HEK293 (cell line): ENCODE results near the gene CDH11.

Source experiments
- CTCF ChIA-PET: fragments of 350-600 bp; formaldehyde crosslinking; extraction: SDS; loops from one replicate; lab custom pipeline; 2021; ENCODE audit warnings: antibody characterized with exemption; lab: Yijun Ruan, JAX
- POLR2A ChIA-PET: fragments of 300-600 bp; formaldehyde crosslinking; extraction: SDS; loops from one replicate; lab custom pipeline; 2020; ENCODE audit warnings: antibody characterized with exemption, inconsistent platforms; lab: Yijun Ruan, JAX
- H3K27ac ChIP-seq: fragments of 200-500 bp; sonication (Bioruptor generic); 2 replicates; pipeline ENCODE4 v1.5.1; 2014; ENCODE audit warnings: low read depth, low read length, control low read depth, inconsistent platforms; ENCODE audit errors: extremely low read depth
- H3K36me3 ChIP-seq, 2 experiments: fragments of 200-500 bp in 1 of 2; sonication (Bioruptor generic) in 1 of 2; 1 replicate in 1 of 2; 2 replicates in 1 of 2; pipeline ENCODE4 v1.5.1; 2014 to 2017; ENCODE audit warnings: inconsistent platforms in 2 of 2, low read length in 2 of 2; ENCODE audit not compliant: control insufficient read depth in 2 of 2, insufficient read depth in 1 of 2
- H3K4me1 ChIP-seq: fragments of 200-500 bp; sonication (Bioruptor generic); 2 replicates; pipeline ENCODE4 v1.5.1; 2014; ENCODE audit warnings: mild to moderate bottlenecking, low read length, inconsistent platforms; ENCODE audit not compliant: control insufficient read depth, insufficient read depth
- H3K4me3 ChIP-seq: 2 replicates; pipeline ENCODE4 v1.5.1; 2011; ENCODE audit warnings: low read depth, mild to moderate bottlenecking, control low read depth, low read length, moderate library complexity
- H3K9me3 ChIP-seq: fragments of 200-500 bp; sonication (Bioruptor generic); 2 replicates; pipeline ENCODE4 v1.5.1; 2014; ENCODE audit warnings: low read depth, low read length, inconsistent platforms; ENCODE audit not compliant: control insufficient read depth, insufficient read depth
- FEZF1 ChIP-seq: fragments of 450-650 bp; formaldehyde crosslinking; IDR thresholded peaks from 2 replicates; pipeline ENCODE4 v1.5.1; 2016; ENCODE audit warnings: missing biosample characterization, missing genetic modification characterization
- GLIS1 ChIP-seq: fragments of 450-650 bp; formaldehyde crosslinking; IDR thresholded peaks from 2 replicates; pipeline ENCODE4 v1.5.1; 2016; ENCODE audit warnings: missing biosample characterization, missing genetic modification characterization
- ZBTB7A ChIP-seq: fragments of 450-650 bp; formaldehyde crosslinking; IDR thresholded peaks from 2 replicates; pipeline ENCODE4 v1.5.1; 2016; ENCODE audit warnings: low read depth, missing biosample characterization, missing genetic modification characterization
- ZNF112 ChIP-seq: fragments of 450-650 bp; formaldehyde crosslinking; IDR thresholded peaks from 2 replicates; pipeline ENCODE4 v1.5.0; 2017; ENCODE audit warnings: missing biosample characterization, missing genetic modification characterization
- ZNF16 ChIP-seq: fragments of 450-650 bp; formaldehyde crosslinking; IDR thresholded peaks from 2 replicates; pipeline ENCODE4 v1.5.1; 2016; ENCODE audit warnings: low read depth, missing biosample characterization, missing genetic modification characterization
- ZNF169 ChIP-seq: fragments of 450-650 bp; formaldehyde crosslinking; IDR thresholded peaks from 2 replicates; pipeline ENCODE4 v1.5.1; 2016; ENCODE audit warnings: missing biosample characterization, missing genetic modification characterization
- ZNF24 ChIP-seq: fragments of 450-650 bp; formaldehyde crosslinking; IDR thresholded peaks from 2 replicates; pipeline ENCODE4 v1.5.1; 2016; ENCODE audit warnings: missing biosample characterization, missing genetic modification characterization
- ZNF292 ChIP-seq: fragments of 450-650 bp; formaldehyde crosslinking; IDR thresholded peaks from 2 replicates; pipeline ENCODE4 v1.5.1; 2016; ENCODE audit warnings: low read depth, missing biosample characterization, missing genetic modification characterization, borderline replicate concordance
- ZNF426 ChIP-seq: fragments of 450-650 bp; formaldehyde crosslinking; IDR thresholded peaks from 2 replicates; pipeline ENCODE4 v1.5.1; 2017; ENCODE audit warnings: missing biosample characterization, missing genetic modification characterization, mild to moderate bottlenecking, inconsistent platforms, moderate library complexity
- ZNF623 ChIP-seq: fragments of 450-650 bp; formaldehyde crosslinking; IDR thresholded peaks from 2 replicates; pipeline ENCODE4 v1.5.1; 2016; ENCODE audit warnings: missing biosample characterization, missing genetic modification characterization
- ZNF654 ChIP-seq: fragments of 450-650 bp; formaldehyde crosslinking; IDR thresholded peaks from 2 replicates; pipeline ENCODE4 v1.5.1; 2016; ENCODE audit warnings: low read depth, missing biosample characterization, missing genetic modification characterization
- ZNF707 ChIP-seq: fragments of 450-650 bp; formaldehyde crosslinking; IDR thresholded peaks from 2 replicates; pipeline ENCODE4 v1.5.1; 2016; ENCODE audit warnings: missing biosample characterization, missing genetic modification characterization
- ZNF837 ChIP-seq: fragments of 450-650 bp; formaldehyde crosslinking; IDR thresholded peaks from 2 replicates; pipeline ENCODE4 v1.5.1; 2016; ENCODE audit warnings: missing biosample characterization, missing genetic modification characterization
- ZXDB ChIP-seq: fragments of 450-650 bp; formaldehyde crosslinking; IDR thresholded peaks from 2 replicates; pipeline ENCODE4 v1.5.1; 2016; ENCODE audit warnings: missing biosample characterization, missing genetic modification characterization
- TF ChIP-seq, protein P1 (sequence below): fragments of 450-650 bp; formaldehyde crosslinking; IDR thresholded peaks from 2 replicates; pipeline ENCODE4 v1.5.1; 2016; ENCODE audit warnings: missing biosample characterization, missing genetic modification characterization
- TF ChIP-seq, protein P2 (sequence below): fragments of 450-650 bp; formaldehyde crosslinking; IDR thresholded peaks from 2 replicates; pipeline ENCODE4 v1.5.1; 2016; ENCODE audit warnings: missing biosample characterization, missing genetic modification characterization
- TF ChIP-seq, protein P3 (sequence below): fragments of 450-650 bp; formaldehyde crosslinking; IDR thresholded peaks from 2 replicates; pipeline ENCODE4 v1.5.1; 2016; ENCODE audit warnings: missing biosample characterization, missing genetic modification characterization
- TF ChIP-seq, protein P4 (sequence below): fragments of 450-650 bp; formaldehyde crosslinking; IDR thresholded peaks from 2 replicates; pipeline ENCODE4 v1.5.1; 2016; ENCODE audit warnings: missing biosample characterization, missing genetic modification characterization
- TF ChIP-seq, protein P5 (sequence below): fragments of 450-650 bp; formaldehyde crosslinking; IDR thresholded peaks from 2 replicates; pipeline ENCODE4 v1.5.1; 2016; ENCODE audit warnings: missing biosample characterization, missing genetic modification characterization
- TF ChIP-seq, protein P6 (sequence below): fragments of 450-650 bp; formaldehyde crosslinking; conservative IDR thresholded peaks from 2 replicates; pipeline ENCODE4 v1.5.1; 2016; ENCODE audit warnings: low read depth, missing biosample characterization, missing genetic modification characterization

CDH11 gene

DNA sequence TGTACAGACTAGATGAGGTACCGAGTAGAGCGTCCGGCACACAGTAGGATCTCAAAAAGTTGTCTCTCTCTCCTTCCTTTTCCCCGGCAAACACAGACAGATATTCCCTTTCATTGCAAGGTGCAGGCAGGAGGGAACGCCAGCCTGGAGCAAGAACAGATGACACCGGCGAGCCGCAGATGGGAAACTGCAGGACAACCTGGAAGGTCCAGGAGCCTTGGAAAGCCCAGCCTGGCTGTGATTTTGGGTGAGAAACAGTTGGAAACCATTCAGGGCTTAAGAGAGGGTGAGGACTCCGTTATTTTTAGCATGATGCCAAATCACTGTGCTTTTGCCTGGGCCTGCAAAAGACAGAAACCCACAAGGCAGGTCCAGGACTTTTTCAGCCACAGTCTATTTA is 7.3 kb downstream of the CDH11 start (continued):
- TF ChIP-seq, protein P1, sequence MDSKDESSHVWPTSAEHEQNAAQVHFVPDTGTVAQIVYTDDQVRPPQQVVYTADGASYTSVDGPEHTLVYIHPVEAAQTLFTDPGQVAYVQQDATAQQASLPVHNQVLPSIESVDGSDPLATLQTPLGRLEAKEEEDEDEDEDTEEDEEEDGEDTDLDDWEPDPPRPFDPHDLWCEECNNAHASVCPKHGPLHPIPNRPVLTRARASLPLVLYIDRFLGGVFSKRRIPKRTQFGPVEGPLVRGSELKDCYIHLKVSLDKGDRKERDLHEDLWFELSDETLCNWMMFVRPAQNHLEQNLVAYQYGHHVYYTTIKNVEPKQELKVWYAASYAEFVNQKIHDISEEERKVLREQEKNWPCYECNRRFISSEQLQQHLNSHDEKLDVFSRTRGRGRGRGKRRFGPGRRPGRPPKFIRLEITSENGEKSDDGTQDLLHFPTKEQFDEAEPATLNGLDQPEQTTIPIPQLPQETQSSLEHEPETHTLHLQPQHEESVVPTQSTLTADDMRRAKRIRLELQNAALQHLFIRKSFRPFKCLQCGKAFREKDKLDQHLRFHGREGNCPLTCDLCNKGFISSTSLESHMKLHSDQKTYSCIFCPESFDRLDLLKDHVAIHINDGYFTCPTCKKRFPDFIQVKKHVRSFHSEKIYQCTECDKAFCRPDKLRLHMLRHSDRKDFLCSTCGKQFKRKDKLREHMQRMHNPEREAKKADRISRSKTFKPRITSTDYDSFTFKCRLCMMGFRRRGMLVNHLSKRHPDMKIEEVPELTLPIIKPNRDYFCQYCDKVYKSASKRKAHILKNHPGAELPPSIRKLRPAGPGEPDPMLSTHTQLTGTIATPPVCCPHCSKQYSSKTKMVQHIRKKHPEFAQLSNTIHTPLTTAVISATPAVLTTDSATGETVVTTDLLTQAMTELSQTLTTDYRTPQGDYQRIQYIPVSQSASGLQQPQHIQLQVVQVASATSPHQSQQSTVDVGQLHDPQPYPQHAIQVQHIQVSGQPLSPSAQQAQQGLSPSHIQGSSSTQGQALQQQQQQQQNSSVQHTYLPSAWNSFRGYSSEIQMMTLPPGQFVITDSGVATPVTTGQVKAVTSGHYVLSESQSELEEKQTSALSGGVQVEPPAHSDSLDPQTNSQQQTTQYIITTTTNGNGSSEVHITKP: no peak

DNA sequence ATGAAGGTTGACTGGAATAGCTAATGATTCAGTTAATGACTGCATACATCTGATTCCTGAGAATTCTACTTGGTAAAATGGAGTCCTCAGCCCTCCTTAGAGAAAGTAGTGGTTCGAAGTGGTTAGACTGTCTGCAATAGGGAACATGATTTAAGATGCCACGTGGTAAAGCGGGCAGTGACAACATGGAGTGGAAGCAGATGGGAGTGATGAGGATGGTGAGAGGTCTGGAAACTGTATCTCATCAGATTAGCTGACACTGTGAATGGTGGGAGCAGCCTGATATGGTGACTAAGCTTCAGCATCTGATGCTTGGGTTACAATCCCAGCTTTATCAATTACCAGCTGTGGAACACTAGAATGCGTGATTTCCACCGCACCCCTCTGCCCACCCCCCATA is 8.4 kb downstream of the CDH11 start:
- Histone ChIP-seq H3K4me3 (no peak overlapping the region), H3K4me1 (peaks cover 21% of the 10 kb centered on the region), H3K36me3 (no peaks in the 10 kb centered on the region), H3K27ac (no peak overlapping the region), H3K9me3 (no peaks in the 10 kb centered on the region)
- ChIA-PET CTCF (interaction anchor here (0.6 to 1.4 kb wide), 4 partner anchors 128 to 684 kb away, joined by 3 read pairs; no protein-coding TSS in a partner anchor), POLR2A (no interaction called here)
- TF ChIP-seq ZXDB (tag by site-specific recombination) (no peak), ZNF707 (tag by site-specific recombination) (no peak), ZNF169 (no peak), ZNF623 (no peak), ZNF112 (no peak), ZNF837 (no peak), ZBTB7A (no peak), GLIS1 (no peak), FEZF1 (no peak), ZNF16 (no peak), ZNF654 (tag by site-specific recombination) (no peak), ZNF426 (tag by site-specific recombination) (no peak), ZNF24 (tag by site-specific recombination) (no peak), ZNF292 (tag by site-specific recombination) (no peak)
- TF ChIP-seq, protein P2, sequence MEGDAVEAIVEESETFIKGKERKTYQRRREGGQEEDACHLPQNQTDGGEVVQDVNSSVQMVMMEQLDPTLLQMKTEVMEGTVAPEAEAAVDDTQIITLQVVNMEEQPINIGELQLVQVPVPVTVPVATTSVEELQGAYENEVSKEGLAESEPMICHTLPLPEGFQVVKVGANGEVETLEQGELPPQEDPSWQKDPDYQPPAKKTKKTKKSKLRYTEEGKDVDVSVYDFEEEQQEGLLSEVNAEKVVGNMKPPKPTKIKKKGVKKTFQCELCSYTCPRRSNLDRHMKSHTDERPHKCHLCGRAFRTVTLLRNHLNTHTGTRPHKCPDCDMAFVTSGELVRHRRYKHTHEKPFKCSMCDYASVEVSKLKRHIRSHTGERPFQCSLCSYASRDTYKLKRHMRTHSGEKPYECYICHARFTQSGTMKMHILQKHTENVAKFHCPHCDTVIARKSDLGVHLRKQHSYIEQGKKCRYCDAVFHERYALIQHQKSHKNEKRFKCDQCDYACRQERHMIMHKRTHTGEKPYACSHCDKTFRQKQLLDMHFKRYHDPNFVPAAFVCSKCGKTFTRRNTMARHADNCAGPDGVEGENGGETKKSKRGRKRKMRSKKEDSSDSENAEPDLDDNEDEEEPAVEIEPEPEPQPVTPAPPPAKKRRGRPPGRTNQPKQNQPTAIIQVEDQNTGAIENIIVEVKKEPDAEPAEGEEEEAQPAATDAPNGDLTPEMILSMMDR: no peak
- TF ChIP-seq, protein P3, sequence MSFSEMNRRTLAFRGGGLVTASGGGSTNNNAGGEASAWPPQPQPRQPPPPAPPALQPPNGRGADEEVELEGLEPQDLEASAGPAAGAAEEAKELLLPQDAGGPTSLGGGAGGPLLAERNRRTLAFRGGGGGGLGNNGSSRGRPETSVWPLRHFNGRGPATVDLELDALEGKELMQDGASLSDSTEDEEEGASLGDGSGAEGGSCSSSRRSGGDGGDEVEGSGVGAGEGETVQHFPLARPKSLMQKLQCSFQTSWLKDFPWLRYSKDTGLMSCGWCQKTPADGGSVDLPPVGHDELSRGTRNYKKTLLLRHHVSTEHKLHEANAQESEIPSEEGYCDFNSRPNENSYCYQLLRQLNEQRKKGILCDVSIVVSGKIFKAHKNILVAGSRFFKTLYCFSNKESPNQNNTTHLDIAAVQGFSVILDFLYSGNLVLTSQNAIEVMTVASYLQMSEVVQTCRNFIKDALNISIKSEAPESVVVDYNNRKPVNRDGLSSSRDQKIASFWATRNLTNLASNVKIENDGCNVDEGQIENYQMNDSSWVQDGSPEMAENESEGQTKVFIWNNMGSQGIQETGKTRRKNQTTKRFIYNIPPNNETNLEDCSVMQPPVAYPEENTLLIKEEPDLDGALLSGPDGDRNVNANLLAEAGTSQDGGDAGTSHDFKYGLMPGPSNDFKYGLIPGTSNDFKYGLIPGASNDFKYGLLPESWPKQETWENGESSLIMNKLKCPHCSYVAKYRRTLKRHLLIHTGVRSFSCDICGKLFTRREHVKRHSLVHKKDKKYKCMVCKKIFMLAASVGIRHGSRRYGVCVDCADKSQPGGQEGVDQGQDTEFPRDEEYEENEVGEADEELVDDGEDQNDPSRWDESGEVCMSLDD (tag by site-specific recombination): no peak
- TF ChIP-seq, protein P4, sequence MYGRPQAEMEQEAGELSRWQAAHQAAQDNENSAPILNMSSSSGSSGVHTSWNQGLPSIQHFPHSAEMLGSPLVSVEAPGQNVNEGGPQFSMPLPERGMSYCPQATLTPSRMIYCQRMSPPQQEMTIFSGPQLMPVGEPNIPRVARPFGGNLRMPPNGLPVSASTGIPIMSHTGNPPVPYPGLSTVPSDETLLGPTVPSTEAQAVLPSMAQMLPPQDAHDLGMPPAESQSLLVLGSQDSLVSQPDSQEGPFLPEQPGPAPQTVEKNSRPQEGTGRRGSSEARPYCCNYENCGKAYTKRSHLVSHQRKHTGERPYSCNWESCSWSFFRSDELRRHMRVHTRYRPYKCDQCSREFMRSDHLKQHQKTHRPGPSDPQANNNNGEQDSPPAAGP: no peak
- TF ChIP-seq, protein P5, sequence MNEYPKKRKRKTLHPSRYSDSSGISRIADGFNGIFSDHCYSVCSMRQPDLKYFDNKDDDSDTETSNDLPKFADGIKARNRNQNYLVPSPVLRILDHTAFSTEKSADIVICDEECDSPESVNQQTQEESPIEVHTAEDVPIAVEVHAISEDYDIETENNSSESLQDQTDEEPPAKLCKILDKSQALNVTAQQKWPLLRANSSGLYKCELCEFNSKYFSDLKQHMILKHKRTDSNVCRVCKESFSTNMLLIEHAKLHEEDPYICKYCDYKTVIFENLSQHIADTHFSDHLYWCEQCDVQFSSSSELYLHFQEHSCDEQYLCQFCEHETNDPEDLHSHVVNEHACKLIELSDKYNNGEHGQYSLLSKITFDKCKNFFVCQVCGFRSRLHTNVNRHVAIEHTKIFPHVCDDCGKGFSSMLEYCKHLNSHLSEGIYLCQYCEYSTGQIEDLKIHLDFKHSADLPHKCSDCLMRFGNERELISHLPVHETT (tag by site-specific recombination): no peak
- TF ChIP-seq, protein P6, sequence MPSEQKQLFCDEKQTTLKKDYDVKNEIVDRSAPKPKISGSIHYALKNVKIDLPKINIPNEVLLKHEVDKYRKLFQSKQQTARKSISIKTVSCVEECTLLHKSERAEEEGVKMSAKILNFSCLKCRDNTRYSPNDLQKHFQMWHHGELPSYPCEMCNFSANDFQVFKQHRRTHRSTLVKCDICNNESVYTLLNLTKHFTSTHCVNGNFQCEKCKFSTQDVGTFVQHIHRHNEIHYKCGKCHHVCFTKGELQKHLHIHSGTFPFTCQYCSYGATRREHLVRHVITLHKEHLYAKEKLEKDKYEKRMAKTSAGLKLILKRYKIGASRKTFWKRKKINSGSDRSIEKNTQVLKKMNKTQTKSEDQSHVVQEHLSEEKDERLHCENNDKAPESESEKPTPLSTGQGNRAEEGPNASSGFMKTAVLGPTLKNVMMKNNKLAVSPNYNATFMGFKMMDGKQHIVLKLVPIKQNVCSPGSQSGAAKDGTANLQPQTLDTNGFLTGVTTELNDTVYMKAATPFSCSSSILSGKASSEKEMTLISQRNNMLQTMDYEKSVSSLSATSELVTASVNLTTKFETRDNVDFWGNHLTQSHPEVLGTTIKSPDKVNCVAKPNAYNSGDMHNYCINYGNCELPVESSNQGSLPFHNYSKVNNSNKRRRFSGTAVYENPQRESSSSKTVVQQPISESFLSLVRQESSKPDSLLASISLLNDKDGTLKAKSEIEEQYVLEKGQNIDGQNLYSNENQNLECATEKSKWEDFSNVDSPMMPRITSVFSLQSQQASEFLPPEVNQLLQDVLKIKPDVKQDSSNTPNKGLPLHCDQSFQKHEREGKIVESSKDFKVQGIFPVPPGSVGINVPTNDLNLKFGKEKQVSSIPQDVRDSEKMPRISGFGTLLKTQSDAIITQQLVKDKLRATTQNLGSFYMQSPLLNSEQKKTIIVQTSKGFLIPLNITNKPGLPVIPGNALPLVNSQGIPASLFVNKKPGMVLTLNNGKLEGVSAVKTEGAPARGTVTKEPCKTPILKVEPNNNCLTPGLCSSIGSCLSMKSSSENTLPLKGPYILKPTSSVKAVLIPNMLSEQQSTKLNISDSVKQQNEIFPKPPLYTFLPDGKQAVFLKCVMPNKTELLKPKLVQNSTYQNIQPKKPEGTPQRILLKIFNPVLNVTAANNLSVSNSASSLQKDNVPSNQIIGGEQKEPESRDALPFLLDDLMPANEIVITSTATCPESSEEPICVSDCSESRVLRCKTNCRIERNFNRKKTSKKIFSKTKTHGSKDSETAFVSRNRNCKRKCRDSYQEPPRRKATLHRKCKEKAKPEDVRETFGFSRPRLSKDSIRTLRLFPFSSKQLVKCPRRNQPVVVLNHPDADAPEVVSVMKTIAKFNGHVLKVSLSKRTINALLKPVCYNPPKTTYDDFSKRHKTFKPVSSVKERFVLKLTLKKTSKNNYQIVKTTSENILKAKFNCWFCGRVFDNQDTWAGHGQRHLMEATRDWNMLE (tag by site-specific recombination): no peak
